H1 (cell line): ENCODE results near the gene NEDD4L. TPM values are rescaled to one million over a fixed set of nuclear protein-coding genes. Genes with fewer than 3 reads are reported as not detected.

Experiments used
- CTCF ChIA-PET: fragments of 300-600 bp; sonication (Branson Sonifier 250); formaldehyde crosslinking; loops from one replicate; lab custom pipeline; 2021; ENCODE audit not compliant: partially characterized antibody; lab: Charles Lee
- POLR2A ChIA-PET: fragments of 300-600 bp; sonication (Branson Sonifier 250); formaldehyde crosslinking; loops from one replicate; lab custom pipeline; 2021; ENCODE audit warnings: inconsistent platforms; ENCODE audit not compliant: partially characterized antibody; lab: Charles Lee
- DNase-seq, 2 experiments: peaks; one replicate each; pipeline versions ENCODE4 v3.0.0 to v3.0.0-alpha.2; 2010 to 2022; ENCODE audit warnings: low spot score in 2 of 2, low read depth in 1 of 2, mixed read lengths in 1 of 2
- FAIRE-seq: peaks from 2 replicates; lab custom pipeline; 2011; peaks lifted over from hg19 to GRCh38; lab: Jason Lieb, UNC
- H2AFZ ChIP-seq: 2 replicates; pipeline ENCODE4 v1.8.1; 2012; ENCODE audit warnings: low read length, inconsistent platforms
- H2AK5ac ChIP-seq: 2 replicates; pipeline ENCODE4 v1.6.1; 2013; ENCODE audit warnings: low read depth, low read length
- H2BK120ac ChIP-seq: replicated peaks from 2 replicates; pipeline ENCODE3; 2013; ENCODE audit warnings: low read depth, low read length, inconsistent platforms
- H2BK12ac ChIP-seq: 2 replicates; pipeline ENCODE4 v1.6.1; 2013; ENCODE audit warnings: low read depth, low read length
- H2BK15ac ChIP-seq: 2 replicates; pipeline ENCODE4 v1.6.1; 2013; ENCODE audit warnings: low read length
- H2BK20ac ChIP-seq: 2 replicates; pipeline ENCODE4 v1.6.1; 2013; ENCODE audit warnings: low read length
- H2BK5ac ChIP-seq: 2 replicates; pipeline ENCODE4 v1.6.1; 2013; ENCODE audit warnings: low read depth, low read length
- H3K14ac ChIP-seq: 2 replicates; pipeline ENCODE4 v1.6.1; 2013; ENCODE audit warnings: inconsistent platforms; ENCODE audit not compliant: insufficient read length
- H3K18ac ChIP-seq: 2 replicates; pipeline ENCODE4 v1.6.1; 2013; ENCODE audit warnings: low read length; ENCODE audit errors: extremely low read depth
- H3K23ac ChIP-seq: 2 replicates; pipeline ENCODE4 v1.6.1; 2013; ENCODE audit warnings: inconsistent platforms; ENCODE audit not compliant: insufficient read length
- H3K23me2 ChIP-seq: 2 replicates; pipeline ENCODE4 v1.6.1; 2013; ENCODE audit warnings: low read depth, low read length
- H3K27ac ChIP-seq: 2 replicates; pipeline ENCODE4 v1.6.1; 2011; ENCODE audit warnings: low read depth, low read length, inconsistent platforms
- H3K27me3 ChIP-seq, 4 experiments: replicated peaks in 1 of 4; 1 replicate in 1 of 4; 2 replicates in 3 of 4; pipeline versions ENCODE4 v1.6.1 to v1.8.1; 2011 to 2013; ENCODE audit warnings: low read length in 3 of 4, mild to moderate bottlenecking in 3 of 4, inconsistent platforms in 2 of 4, mixed read lengths in 2 of 4, moderate library complexity in 1 of 4; ENCODE audit not compliant: control insufficient read depth in 3 of 4, insufficient read depth in 3 of 4; ENCODE audit errors: extremely low read depth in 1 of 4
- H3K36me3 ChIP-seq, 4 experiments: 2 replicates each; pipeline versions ENCODE4 v1.6.1 to v1.8.1; 2011 to 2013; ENCODE audit warnings: mild to moderate bottlenecking in 4 of 4, low read length in 3 of 4, moderate library complexity in 2 of 4, control low read depth in 1 of 4, inconsistent platforms in 1 of 4; ENCODE audit not compliant: insufficient read depth in 4 of 4, control insufficient read depth in 2 of 4
- H3K4ac ChIP-seq: replicated peaks from 2 replicates; pipeline ENCODE3; 2013; ENCODE audit warnings: low read length, low read depth, mixed read lengths, inconsistent platforms; ENCODE audit not compliant: insufficient read length
- H3K4me1 ChIP-seq, 4 experiments: replicated peaks in 1 of 4; 1 replicate in 1 of 4; 2 replicates in 3 of 4; pipeline versions ENCODE4 v1.6.1 to v1.8.1; 2011 to 2013; ENCODE audit warnings: low read length in 3 of 4, inconsistent platforms in 2 of 4, mixed read lengths in 1 of 4; ENCODE audit not compliant: insufficient read depth in 4 of 4, control insufficient read depth in 3 of 4
- H3K4me2 ChIP-seq, 2 experiments: 2 replicates each; pipeline versions ENCODE4 v1.6.1 to v1.8.1; 2011 to 2013; ENCODE audit warnings: low read depth in 2 of 2, low read length in 2 of 2, control low read depth in 1 of 2, inconsistent platforms in 1 of 2, mild to moderate bottlenecking in 1 of 2; ENCODE audit not compliant: insufficient read depth in 1 of 2
- H3K4me3 ChIP-seq, 4 experiments: fragments of 200-600, 300-600 bp in 1 of 4; sonication (generic), shearing (Covaris generic), sonication (Bioruptor Twin) in 1 of 4; 2 replicates each; pipeline versions ENCODE4 v1.5.1 to v1.8.1; 2011 to 2016; ENCODE audit warnings: low read length in 4 of 4, low read depth in 3 of 4, control low read depth in 2 of 4, inconsistent platforms in 2 of 4, mild to moderate bottlenecking in 2 of 4, mixed read lengths in 1 of 4, moderate library complexity in 1 of 4; ENCODE audit not compliant: insufficient read depth in 2 of 4; ENCODE audit errors: extremely low read depth in 1 of 4
- H3K56ac ChIP-seq: replicated peaks from 2 replicates; pipeline ENCODE3; 2013; ENCODE audit warnings: low read depth, mild to moderate bottlenecking, mixed read lengths, low read length, inconsistent platforms; ENCODE audit not compliant: insufficient read length
- H3K79me1 ChIP-seq: 2 replicates; pipeline ENCODE4 v1.6.1; 2013; ENCODE audit warnings: low read depth, low read length, control low read depth
- H3K79me2 ChIP-seq, 2 experiments: 2 replicates each; pipeline versions ENCODE4 v1.6.1 to v1.8.1; 2012 to 2013; ENCODE audit warnings: low read length in 2 of 2, mild to moderate bottlenecking in 2 of 2, inconsistent platforms in 1 of 2; ENCODE audit not compliant: insufficient read depth in 2 of 2, control insufficient read depth in 1 of 2
- H3K9ac ChIP-seq, 4 experiments: replicated peaks in 1 of 4; 1 replicate in 1 of 4; 2 replicates in 3 of 4; pipeline versions ENCODE4 v1.6.1 to v1.8.1; 2011 to 2013; ENCODE audit warnings: low read depth in 3 of 4, low read length in 3 of 4, control low read depth in 2 of 4, mild to moderate bottlenecking in 2 of 4, moderate library complexity in 2 of 4, inconsistent platforms in 1 of 4; ENCODE audit errors: extremely low read depth in 1 of 4
- H3K9me3 ChIP-seq, 2 experiments: 2 replicates each; pipeline versions ENCODE4 v1.6.1 to v1.8.1; 2012 to 2013; ENCODE audit warnings: mild to moderate bottlenecking in 2 of 2, moderate library complexity in 2 of 2, control low read depth in 1 of 2, inconsistent platforms in 1 of 2, low read depth in 1 of 2, low read length in 1 of 2, mixed read lengths in 1 of 2; ENCODE audit not compliant: insufficient read depth in 2 of 2
- H4K20me1 ChIP-seq, 2 experiments: replicated peaks in 1 of 2; 2 replicates each; pipeline versions ENCODE3 to v1.8.1; 2011 to 2013; ENCODE audit warnings: inconsistent platforms in 2 of 2, low read length in 2 of 2, mild to moderate bottlenecking in 1 of 2; ENCODE audit not compliant: insufficient read depth in 2 of 2, control insufficient read depth in 1 of 2
- H4K5ac ChIP-seq: 2 replicates; pipeline ENCODE4 v1.6.1; 2013; ENCODE audit warnings: low read length, low read depth, mixed read lengths, inconsistent platforms; ENCODE audit not compliant: insufficient read length
- H4K8ac ChIP-seq: 2 replicates; pipeline ENCODE4 v1.8.0; 2013; ENCODE audit warnings: mild to moderate bottlenecking, moderate library complexity, low read length, inconsistent platforms; ENCODE audit not compliant: insufficient read depth; ENCODE audit errors: extremely low read depth
- H4K91ac ChIP-seq: replicated peaks from 2 replicates; pipeline ENCODE3; 2013; ENCODE audit warnings: low read length, mixed read lengths, inconsistent platforms; ENCODE audit not compliant: insufficient read length
- CBX8 ChIP-seq: fragments of 300-800, 300-1000 bp; sonication (generic); IDR thresholded peaks from 2 replicates; pipeline ENCODE4 v1.7.1; 2016; ENCODE audit warnings: low read depth, low read length, borderline replicate concordance
- CHD1 ChIP-seq: IDR thresholded peaks from 2 replicates; pipeline ENCODE4 v1.6.1; 2012; ENCODE audit warnings: low read depth, low read length, improper control_type of control experiment
- JUN ChIP-seq: IDR thresholded peaks from 2 replicates; pipeline ENCODE4 v1.6.1; 2011; ENCODE audit warnings: low read depth, mild to moderate bottlenecking, improper control_type of control experiment, low read length
- JUND ChIP-seq: IDR thresholded peaks from 2 replicates; pipeline ENCODE4 v1.6.1; 2011; ENCODE audit warnings: mild to moderate bottlenecking, improper control_type of control experiment, low read length
- POU5F1 ChIP-seq: IDR thresholded peaks from 2 replicates; pipeline ENCODE4 v1.6.1; 2011; ENCODE audit warnings: low read depth, mild to moderate bottlenecking, low read length, moderate library complexity
- SIN3A ChIP-seq, 2 experiments: IDR thresholded peaks in 1 of 2; conservative IDR thresholded peaks in 1 of 2; 2 replicates each; pipeline ENCODE4 v1.6.1; 2011 to 2012; ENCODE audit warnings: low read length in 2 of 2, improper control_type of control experiment in 1 of 2, low read depth in 1 of 2, mild to moderate bottlenecking in 1 of 2
- WGBS, 2 experiments: shearing (Covaris generic) in 1 of 2; methylation state at CpG; one replicate each; pipeline versions ENCODE4 v1.1.6 to v1.1.7; 2013 to 2015; ENCODE audit warnings: low lambda C conversion rate in 2 of 2, mixed read lengths in 2 of 2, inconsistent platforms in 1 of 2, low coverage in 1 of 2, missing lambda C conversion rate in 1 of 2; ENCODE audit not compliant: insufficient replicate concordance in 2 of 2, insufficient coverage in 1 of 2, insufficient read length in 1 of 2; ENCODE audit errors: extremely low coverage in 1 of 2, missing lambda C conversion rate in 1 of 2; 5-methylcytosine and 5-hydroxymethylcytosine counted together
- polyA plus RNA-seq, 7 experiments: library from polyadenylated mRNA; depleted of rRNA in 3 of 7; stranded (reverse) in 5 of 7; unstranded in 2 of 7; fragments of >200 nt in 5 of 7; fragments of 200-250 nt in 2 of 7; gene quantifications; 1 replicate in 5 of 7; 2 replicates in 1 of 7; 4 replicates in 1 of 7; pipeline versions ENCODE4 v1.2.1 to v1.2.3, GENCODE V29; 2011 to 2013; ENCODE audit warnings: missing spikeins in 2 of 7, mixed read lengths in 2 of 7
- total RNA-seq: library from RNA; stranded (reverse); fragmentation: NEBNext Ultra II Directional; extraction: Animal tissue kit (Norgen Biotek cat#: 25700); gene quantifications from 2 replicates; pipeline ENCODE4 v1.2.1, GENCODE V29; 2021
- TF ChIP-seq, protein P1 (sequence below): IDR thresholded peaks from 2 replicates; pipeline ENCODE4 v1.6.1; 2011; ENCODE audit warnings: low read depth, mild to moderate bottlenecking, low read length; ENCODE audit not compliant: insufficient read depth

Gene NEDD4L
- total and polyA plus RNA-seq, 2 of the 8 experiments (the other 6 are each of a cell fraction or from before 2014, with no cell fraction given): 37.3 to 69.8 TPM

DNA sequence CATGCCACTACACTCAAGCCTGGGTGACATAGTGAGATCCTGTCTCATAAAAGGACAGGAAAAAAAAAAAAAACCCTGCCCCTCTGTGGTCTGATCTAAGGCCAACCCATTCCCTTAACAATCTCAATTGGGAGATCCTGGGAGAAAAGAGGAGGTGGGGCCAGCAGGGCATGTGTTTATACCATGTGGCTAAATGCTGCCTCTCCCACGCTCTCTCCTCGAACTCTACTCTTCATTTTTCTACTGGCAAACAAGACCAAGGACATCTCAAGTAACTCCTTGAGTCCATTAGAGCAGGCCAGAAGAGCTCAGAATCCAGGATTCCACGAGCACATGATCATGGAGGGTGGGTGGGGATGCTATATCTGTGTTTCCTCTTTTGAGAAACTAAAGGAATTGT lies 16.7 kb upstream of the NEDD4L start:
- Histone ChIP-seq H3K4me3 (no peak overlapping the region), H3K4me2 (no peak overlapping the region), H2BK15ac (peak overlapping the region; percentile 63; the same call in 1 of the 2 replicates), H3K23ac (no peak overlapping the region), H3K27me3 (no peaks in the 10 kb centered on the region; a peak in 1 of 7 replicates), H3K79me2 (no peaks in the 10 kb centered on the region), H4K20me1 (no peaks in the 10 kb centered on the region), H3K79me1 (no peaks in the 10 kb centered on the region), H3K4me1 (peaks cover 0 to 5% (median 3%) of the 10 kb centered on the region in 4 experiments; a peak in 4 of 7 replicates), H2BK120ac (no peak overlapping the region), H3K36me3 (no peaks in the 10 kb centered on the region), H3K4ac (no peak overlapping the region), H2BK20ac (peak overlapping the region; percentile 53; the same call in 1 of the 2 replicates), H3K56ac (no peak overlapping the region), H3K18ac (no peak overlapping the region), H3K27ac (no peak overlapping the region), H2AK5ac (no peak overlapping the region), H4K5ac (no peak overlapping the region), H4K91ac (peak overlapping the region; percentile 2), H2BK5ac (no peak overlapping the region), H3K23me2 (no peaks in the 10 kb centered on the region), H3K14ac (no peak overlapping the region), H2BK12ac (no peak overlapping the region; the same call in 1 of the 2 replicates), H4K8ac (no peak overlapping the region), H2AFZ (no peak overlapping the region), H3K9ac (no peak overlapping the region), H3K9me3 (no peaks in the 10 kb centered on the region)
- no peak for DNase-seq
- TF ChIP-seq, protein P1, sequence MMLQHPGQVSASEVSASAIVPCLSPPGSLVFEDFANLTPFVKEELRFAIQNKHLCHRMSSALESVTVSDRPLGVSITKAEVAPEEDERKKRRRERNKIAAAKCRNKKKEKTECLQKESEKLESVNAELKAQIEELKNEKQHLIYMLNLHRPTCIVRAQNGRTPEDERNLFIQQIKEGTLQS: no peak
- TF ChIP-seq CHD1: no peak
- TF ChIP-seq SIN3A (conservative IDR thresholded peaks at IDR 0.05 in 1 of 2, IDR thresholded peaks at IDR 0.05 in 1 of 2; ENCODE audit: low read depth in 1 of 2, low read length in 2 of 2): no peak
- no peak for TF ChIP-seq JUN
- TF ChIP-seq CBX8: no peak
- no peak for TF ChIP-seq JUND
- no peak for TF ChIP-seq POU5F1
- FAIRE-seq: no peak
- CTCF ChIA-PET: interaction anchor here (1.7 to 3.4 kb wide), 2 partner anchors 14 to 16 kb away, joined by 3 to 11 read pairs; partner anchors contain the start of gene NEDD4L
- POLR2A ChIA-PET: no interaction called here
- 98% methylated on average over 3 of the region's 3 CpGs; no CpG with 5 or more reads in 1 of the 2 experiments for WGBS, 2 experiments
